Measurements from ENCODE around the gene ALDH1A2.

ALDH1A2 gene

GRCh38 chr15:57941816-57942215, 123.7 kb downstream of the ALDH1A2 start:
- H3K79me2 ChIP-seq (ENCODE audit: control insufficient read depth, low read length), result no peaks in the 10 kb centered on the region
- no peaks in the 10 kb centered on the region for H3K9me3 ChIP-seq (ENCODE audit: control insufficient read depth, insufficient read depth, low read length)
- H3K4me3 ChIP-seq (ENCODE audit: low read length), result no peak overlapping the region
- H3K27ac ChIP-seq (ENCODE audit: low read depth, low read length), result no peak overlapping the region
- H3K36me3 ChIP-seq (ENCODE audit: control insufficient read depth, low read length), result no peaks in the 10 kb centered on the region
- H3K9me2 ChIP-seq (replicated peaks; ENCODE audit: control insufficient read depth, low read length), result no peaks in the 10 kb centered on the region
- H3K27me3 ChIP-seq (ENCODE audit: control insufficient read depth, low read length), result no peaks in the 10 kb centered on the region
- H4K20me1 ChIP-seq (ENCODE audit: control insufficient read depth, insufficient read depth, low read depth, low read length), result no peaks in the 10 kb centered on the region
- no peaks in the 10 kb centered on the region for H3F3A ChIP-seq (ENCODE audit: control insufficient read depth, insufficient read depth)
- H3K4me2 ChIP-seq (ENCODE audit: low read length), result no peak overlapping the region
- TF ChIP-seq EZH2phosphoT487 (IDR thresholded peaks at IDR 0.05; ENCODE audit: borderline replicate concordance, low read length) (no peak), CTCF (IDR thresholded peaks at IDR 0.05; ENCODE audit: low read depth, low read length, poor library complexity, severe bottlenecking) (no peak)
- H3K4me1 ChIP-seq (ENCODE audit: control insufficient read depth, low read length), result no peaks in the 10 kb centered on the region

DNA sequence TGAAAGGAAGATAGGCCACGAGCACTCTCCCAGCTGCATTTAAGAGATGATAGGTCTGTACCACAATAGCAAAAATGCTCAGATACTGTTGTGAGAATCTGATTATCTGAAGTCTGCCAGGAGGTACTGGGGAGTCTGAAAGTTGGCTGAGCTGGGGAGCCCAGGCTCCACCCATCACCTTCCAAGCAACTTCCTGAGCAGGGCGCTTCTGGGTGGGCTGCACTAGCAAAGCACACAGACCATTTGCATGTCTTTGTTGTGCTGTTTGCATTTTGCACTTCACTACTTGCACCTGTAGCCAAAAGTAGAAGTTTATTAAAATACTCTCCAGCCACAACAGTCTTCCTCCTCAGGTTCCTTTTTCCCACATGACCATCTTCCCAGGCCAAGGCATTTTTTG, 133.2 kb downstream of the ALDH1A2 start:
- H3K79me2 ChIP-seq (ENCODE audit: control insufficient read depth, low read length), result no peaks in the 10 kb centered on the region
- no peak overlapping the region for H3K4me2 ChIP-seq (ENCODE audit: low read length)
- H3K4me3 ChIP-seq (ENCODE audit: low read length), result no peak overlapping the region
- H4K20me1 ChIP-seq (ENCODE audit: control insufficient read depth, insufficient read depth, low read depth, low read length), result no peaks in the 10 kb centered on the region
- no peaks in the 10 kb centered on the region for H3K36me3 ChIP-seq (ENCODE audit: control insufficient read depth, low read length)
- no peaks in the 10 kb centered on the region for H3K27me3 ChIP-seq (ENCODE audit: control insufficient read depth, low read length)
- no peaks in the 10 kb centered on the region for H3F3A ChIP-seq (ENCODE audit: control insufficient read depth, insufficient read depth)
- no peak overlapping the region for H3K27ac ChIP-seq (ENCODE audit: low read depth, low read length)
- H3K9me3 ChIP-seq (ENCODE audit: control insufficient read depth, insufficient read depth, low read length), result no peaks in the 10 kb centered on the region
- peaks cover 7% of the 10 kb centered on the region for H3K4me1 ChIP-seq (ENCODE audit: control insufficient read depth, low read length)
- no peak for TF ChIP-seq CTCF (IDR thresholded peaks at IDR 0.05; ENCODE audit: low read depth, low read length, poor library complexity, severe bottlenecking)
- no peak for TF ChIP-seq EZH2phosphoT487 (IDR thresholded peaks at IDR 0.05; ENCODE audit: borderline replicate concordance, low read length)
- no peaks in the 10 kb centered on the region for H3K9me2 ChIP-seq (replicated peaks; ENCODE audit: control insufficient read depth, low read length)

- Histone ChIP-seq H3K4me1 (ENCODE audit: control insufficient read depth, low read length) (peaks cover 7% of the 10 kb centered on the region), H3K79me2 (ENCODE audit: control insufficient read depth, low read length) (no peaks in the 10 kb centered on the region), H4K20me1 (ENCODE audit: control insufficient read depth, insufficient read depth, low read depth, low read length) (no peaks in the 10 kb centered on the region), H3K27me3 (ENCODE audit: control insufficient read depth, low read length) (no peaks in the 10 kb centered on the region), H3K36me3 (ENCODE audit: control insufficient read depth, low read length) (no peaks in the 10 kb centered on the region), H3K9me2 (replicated peaks; ENCODE audit: control insufficient read depth, low read length) (no peaks in the 10 kb centered on the region), H3K27ac (ENCODE audit: low read depth, low read length) (no peak overlapping the region), H3F3A (ENCODE audit: control insufficient read depth, insufficient read depth) (no peaks in the 10 kb centered on the region), H3K4me3 (ENCODE audit: low read length) (no peak overlapping the region), H3K4me2 (ENCODE audit: low read length) (no peak overlapping the region), H3K9me3 (ENCODE audit: control insufficient read depth, insufficient read depth, low read length) (no peaks in the 10 kb centered on the region)
- TF ChIP-seq EZH2phosphoT487 (IDR thresholded peaks at IDR 0.05; ENCODE audit: borderline replicate concordance, low read length) (no peak), CTCF (IDR thresholded peaks at IDR 0.05; ENCODE audit: low read depth, low read length, poor library complexity, severe bottlenecking) (no peak)
Measured at GRCh38 chr15:57931570-57931969, 133.9 kb downstream of the ALDH1A2 start.
